ENCODE measurements around the gene CLEC4G. TPM values are rescaled to one million over a fixed set of nuclear protein-coding genes. Genes with fewer than 3 reads are reported as not detected.

Gene CLEC4G
- polyA plus RNA-seq, 1 donor (not counting 4 experiments of a cell fraction or from before 2014, with no cell fraction given): not detected

DNA sequence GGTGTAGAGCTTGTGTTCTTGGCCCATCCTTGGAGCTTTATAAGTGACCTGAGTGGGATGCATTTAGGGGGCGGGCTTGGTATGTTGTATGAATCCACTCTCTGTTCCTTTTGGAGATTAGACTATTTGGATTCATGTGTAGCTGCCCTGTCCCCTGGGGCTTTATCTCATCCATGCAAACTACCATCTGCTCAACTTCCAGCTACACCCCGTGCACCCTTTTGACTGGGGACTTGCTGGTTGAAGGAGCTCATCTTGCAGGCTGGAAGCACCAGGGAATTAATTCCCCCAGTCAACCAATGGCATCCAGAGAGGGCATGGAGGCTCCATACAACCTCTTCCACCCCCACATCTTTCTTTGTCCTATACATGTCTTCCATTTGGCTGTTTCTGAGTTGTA is 37.3 kb upstream of the CLEC4G start:
- no peaks in the 10 kb centered on the region for H3K36me3 ChIP-seq (ENCODE audit: control insufficient read depth in 2 of 2, extremely low read depth in 1 of 2, insufficient read depth in 2 of 2, low read length in 2 of 2)
- no peak overlapping the region for H3K4me3 ChIP-seq (ENCODE audit: control insufficient read depth in 2 of 3, extremely low read depth in 1 of 3, insufficient read depth in 2 of 3, low read depth in 1 of 3, low read length in 3 of 3)
- no peaks in the 10 kb centered on the region for H3K9me1 ChIP-seq (ENCODE audit: control insufficient read depth, extremely low read depth, insufficient read depth, low read length)
- no peaks in the 10 kb centered on the region for H3K27me3 ChIP-seq (ENCODE audit: control insufficient read depth, extremely low read depth, insufficient read depth, low read length)
- no peak overlapping the region for H3K4me2 ChIP-seq (ENCODE audit: control insufficient read depth, extremely low read depth, insufficient read depth, low read depth, low read length)
- H3K9me3 ChIP-seq (ENCODE audit: control insufficient read depth, low read depth, low read length): no peaks in the 10 kb centered on the region
- TF ChIP-seq EZH2 (IDR thresholded peaks at IDR 0.05; ENCODE audit: low read length): no peak
- TF ChIP-seq, protein P1, sequence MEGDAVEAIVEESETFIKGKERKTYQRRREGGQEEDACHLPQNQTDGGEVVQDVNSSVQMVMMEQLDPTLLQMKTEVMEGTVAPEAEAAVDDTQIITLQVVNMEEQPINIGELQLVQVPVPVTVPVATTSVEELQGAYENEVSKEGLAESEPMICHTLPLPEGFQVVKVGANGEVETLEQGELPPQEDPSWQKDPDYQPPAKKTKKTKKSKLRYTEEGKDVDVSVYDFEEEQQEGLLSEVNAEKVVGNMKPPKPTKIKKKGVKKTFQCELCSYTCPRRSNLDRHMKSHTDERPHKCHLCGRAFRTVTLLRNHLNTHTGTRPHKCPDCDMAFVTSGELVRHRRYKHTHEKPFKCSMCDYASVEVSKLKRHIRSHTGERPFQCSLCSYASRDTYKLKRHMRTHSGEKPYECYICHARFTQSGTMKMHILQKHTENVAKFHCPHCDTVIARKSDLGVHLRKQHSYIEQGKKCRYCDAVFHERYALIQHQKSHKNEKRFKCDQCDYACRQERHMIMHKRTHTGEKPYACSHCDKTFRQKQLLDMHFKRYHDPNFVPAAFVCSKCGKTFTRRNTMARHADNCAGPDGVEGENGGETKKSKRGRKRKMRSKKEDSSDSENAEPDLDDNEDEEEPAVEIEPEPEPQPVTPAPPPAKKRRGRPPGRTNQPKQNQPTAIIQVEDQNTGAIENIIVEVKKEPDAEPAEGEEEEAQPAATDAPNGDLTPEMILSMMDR (optimal IDR thresholded peaks at IDR 0.05 in 1 of 3, IDR thresholded peaks at IDR 0.05 in 1 of 3, conservative IDR thresholded peaks at IDR 0.05 in 1 of 3; ENCODE audit: extremely low read depth in 1 of 3, insufficient read depth in 2 of 3, low read length in 3 of 3): no peak
- no peaks in the 10 kb centered on the region for H4K20me1 ChIP-seq (ENCODE audit: control insufficient read depth, extremely low read depth, insufficient read depth, low read length)
- H3K27ac ChIP-seq (ENCODE audit: control insufficient read depth, insufficient read depth, low read length): no peak overlapping the region
- no peak overlapping the region for H2AFZ ChIP-seq (ENCODE audit: control insufficient read depth, low read length)
- H3K4me1 ChIP-seq (ENCODE audit: control insufficient read depth, extremely low read depth, insufficient read depth, low read length): peaks cover 22% of the 10 kb centered on the region
- no peak for FAIRE-seq
- no peak for DNase-seq (ENCODE audit: low read depth, low spot score)
- no peak overlapping the region for H3K9ac ChIP-seq (ENCODE audit: control insufficient read depth, extremely low read depth, insufficient read depth, low read length)
- dilution Hi-C loops (cut with MboI; ENCODE audit: extremely low pct_ligation_motif_present, low sequenced_read_pairs): no loop called here
- no peaks in the 10 kb centered on the region for H3K79me2 ChIP-seq (ENCODE audit: control insufficient read depth, insufficient read depth, low read length)

GRCh38 chr19:7767487-7767886 is 35.6 kb upstream of the CLEC4G start:
- Histone ChIP-seq H3K4me1 (ENCODE audit: control insufficient read depth, extremely low read depth, insufficient read depth, low read length) (peaks cover 5% of the 10 kb centered on the region), H3K9ac (ENCODE audit: control insufficient read depth, extremely low read depth, insufficient read depth, low read length) (no peak overlapping the region), H3K4me3 (ENCODE audit: control insufficient read depth in 2 of 3, extremely low read depth in 1 of 3, insufficient read depth in 2 of 3, low read depth in 1 of 3, low read length in 3 of 3) (no peak overlapping the region), H3K9me1 (ENCODE audit: control insufficient read depth, extremely low read depth, insufficient read depth, low read length) (no peaks in the 10 kb centered on the region), H3K36me3 (ENCODE audit: control insufficient read depth in 2 of 2, extremely low read depth in 1 of 2, insufficient read depth in 2 of 2, low read length in 2 of 2) (no peaks in the 10 kb centered on the region), H3K27ac (ENCODE audit: control insufficient read depth, insufficient read depth, low read length) (no peak overlapping the region), H3K9me3 (ENCODE audit: control insufficient read depth, low read depth, low read length) (no peaks in the 10 kb centered on the region), H2AFZ (ENCODE audit: control insufficient read depth, low read length) (no peak overlapping the region), H3K4me2 (ENCODE audit: control insufficient read depth, extremely low read depth, insufficient read depth, low read depth, low read length) (no peak overlapping the region), H3K79me2 (ENCODE audit: control insufficient read depth, insufficient read depth, low read length) (no peaks in the 10 kb centered on the region), H3K27me3 (ENCODE audit: control insufficient read depth, extremely low read depth, insufficient read depth, low read length) (no peaks in the 10 kb centered on the region), H4K20me1 (ENCODE audit: control insufficient read depth, extremely low read depth, insufficient read depth, low read length) (no peaks in the 10 kb centered on the region)
- TF ChIP-seq EZH2 (IDR thresholded peaks at IDR 0.05; ENCODE audit: low read length): no peak
- TF ChIP-seq, protein P1 (optimal IDR thresholded peaks at IDR 0.05 in 1 of 3, IDR thresholded peaks at IDR 0.05 in 1 of 3, conservative IDR thresholded peaks at IDR 0.05 in 1 of 3; ENCODE audit: extremely low read depth in 1 of 3, insufficient read depth in 2 of 3, low read length in 3 of 3): no peak
- FAIRE-seq: no peak
- DNase-seq (ENCODE audit: low read depth, low spot score): no peak
- dilution Hi-C loops (cut with MboI; ENCODE audit: extremely low pct_ligation_motif_present, low sequenced_read_pairs): no loop called here

All from keratinocyte (primary cell).